GM21447 (cell line): ENCODE results near the gene SUGT1.
A peak's percentile ranks its signal among the peaks of the same experiment; 100 is the strongest.
"Not testable (repeated sequence)": the region's sequence is repeated elsewhere in the genome, so short reads cannot be mapped to it uniquely, and the experiment has no call there.

ENCODE experiments used
- ATAC-seq: cut with Tn5 transposase; IDR thresholded peaks from one replicate; pipeline ENCODE4 v1.9.1; 2021; ENCODE audit not compliant: unreplicated experiment

The SUGT1 gene

DNA sequence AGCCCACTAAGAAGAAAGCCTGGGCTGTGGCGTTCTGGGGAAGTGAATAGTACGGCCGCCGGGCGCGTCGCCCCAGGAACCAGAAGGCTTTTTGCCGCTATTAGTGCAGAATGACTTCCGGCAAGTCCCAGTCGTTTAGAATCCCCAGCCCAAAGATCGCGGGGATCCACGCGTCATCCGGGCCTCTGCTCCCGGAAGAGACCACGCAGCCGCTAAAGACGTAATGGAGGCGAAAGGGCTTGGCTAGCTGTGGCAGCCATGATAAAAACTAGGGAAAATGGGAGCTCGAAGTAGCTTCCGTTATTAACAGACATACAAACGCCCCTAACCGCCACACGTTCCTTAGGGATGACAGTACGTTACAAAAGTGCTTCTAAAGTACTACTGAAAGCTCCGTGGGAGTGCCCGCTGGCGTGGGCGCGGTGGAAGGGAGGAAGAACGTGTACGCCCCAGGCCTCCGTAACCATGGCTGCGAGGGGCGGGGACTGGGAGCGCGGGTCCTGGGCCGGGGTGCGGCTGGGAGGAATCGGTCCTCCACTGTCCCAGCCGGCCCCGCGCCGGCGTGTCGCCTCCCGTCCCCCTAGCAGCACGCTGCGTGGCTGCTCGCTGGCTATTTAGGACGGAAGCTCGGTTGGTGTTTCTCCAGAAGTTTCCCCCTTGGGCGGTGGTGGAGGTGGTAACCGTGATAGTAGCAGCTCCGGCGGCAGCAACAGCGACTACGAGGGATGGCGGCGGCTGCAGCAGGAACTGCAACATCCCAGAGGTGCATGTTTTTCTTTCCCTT, at the start of gene SUGT1:
Gene SUGT1 (plus strand): TSS at position 641 of the 784 bp plus-strand sequence. CDS start 85 bp downstream, at position 726.
- peak; percentile 90 for ATAC-seq

DNA sequence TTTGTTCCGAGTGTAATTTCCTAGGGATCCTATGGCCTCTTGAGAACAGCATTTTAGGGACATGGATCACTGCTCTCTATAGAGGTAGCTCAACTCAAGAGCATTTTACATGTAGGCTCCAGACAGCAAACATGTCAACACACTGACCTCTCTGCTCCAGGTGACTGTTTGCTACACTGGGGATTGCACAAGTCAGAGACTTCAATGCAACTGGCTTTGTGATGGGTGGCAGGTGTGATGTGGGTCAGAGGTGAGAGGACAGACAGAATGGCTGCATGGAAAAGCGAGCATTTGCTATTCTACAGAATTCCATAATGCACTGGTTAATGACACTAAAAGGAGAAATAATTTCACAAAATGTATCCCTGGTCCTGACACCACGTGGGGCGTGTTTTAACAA, 49.3 kb upstream of the SUGT1 start:
- ATAC-seq: not testable (repeated sequence)

- not testable (repeated sequence) for ATAC-seq
Observed at GRCh38 chr13:52606126-52606525, 46.5 kb upstream of the SUGT1 start.

GRCh38 chr13:52606795-52607194, 45.8 kb upstream of the SUGT1 start:
- ATAC-seq: not testable (repeated sequence)

DNA sequence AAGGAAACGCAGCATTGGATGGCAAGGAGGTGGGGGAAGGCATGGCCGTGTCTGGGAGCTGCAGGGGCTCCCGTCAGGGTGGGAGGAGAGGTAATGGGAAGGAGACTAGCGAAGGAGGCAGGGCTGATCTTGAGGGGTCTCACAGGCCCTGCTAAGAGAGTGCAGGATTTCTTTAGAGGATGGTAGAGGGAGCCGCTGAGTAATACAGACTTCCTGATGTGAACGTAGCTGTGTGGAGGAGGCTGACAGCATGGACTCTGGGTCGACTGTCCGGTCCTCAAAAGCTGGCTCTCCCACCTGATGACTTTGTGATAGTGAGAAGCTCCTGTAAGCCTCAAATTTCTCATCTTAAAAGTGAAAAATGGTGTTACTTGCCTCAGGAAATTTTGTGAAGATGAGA, 44.5 kb upstream of the SUGT1 start:
- not testable (repeated sequence) for ATAC-seq

GRCh38 chr13:52609013-52609606, 43.5 kb upstream of the SUGT1 start:
- ATAC-seq: peak; percentile 73

DNA sequence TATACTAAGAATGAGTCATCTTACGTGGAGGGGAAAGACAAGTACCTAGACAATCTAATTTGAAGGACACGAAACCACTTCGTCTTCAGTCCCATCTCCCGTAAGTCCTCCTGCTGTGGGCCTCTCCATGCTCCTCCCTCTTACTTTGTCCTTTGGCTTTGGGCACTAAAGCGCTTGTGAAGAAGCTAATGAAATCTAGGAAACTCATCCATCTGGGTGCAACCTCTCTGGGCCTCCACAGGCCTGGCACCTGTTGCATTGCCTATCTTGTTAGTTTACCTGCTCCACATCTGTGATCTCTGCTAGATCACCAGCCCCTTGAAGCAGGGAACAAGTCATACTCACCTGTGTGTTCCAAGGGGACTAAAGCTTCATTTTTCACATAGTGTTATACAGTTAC, 42.5 kb upstream of the SUGT1 start:
- not testable (repeated sequence) for ATAC-seq

DNA sequence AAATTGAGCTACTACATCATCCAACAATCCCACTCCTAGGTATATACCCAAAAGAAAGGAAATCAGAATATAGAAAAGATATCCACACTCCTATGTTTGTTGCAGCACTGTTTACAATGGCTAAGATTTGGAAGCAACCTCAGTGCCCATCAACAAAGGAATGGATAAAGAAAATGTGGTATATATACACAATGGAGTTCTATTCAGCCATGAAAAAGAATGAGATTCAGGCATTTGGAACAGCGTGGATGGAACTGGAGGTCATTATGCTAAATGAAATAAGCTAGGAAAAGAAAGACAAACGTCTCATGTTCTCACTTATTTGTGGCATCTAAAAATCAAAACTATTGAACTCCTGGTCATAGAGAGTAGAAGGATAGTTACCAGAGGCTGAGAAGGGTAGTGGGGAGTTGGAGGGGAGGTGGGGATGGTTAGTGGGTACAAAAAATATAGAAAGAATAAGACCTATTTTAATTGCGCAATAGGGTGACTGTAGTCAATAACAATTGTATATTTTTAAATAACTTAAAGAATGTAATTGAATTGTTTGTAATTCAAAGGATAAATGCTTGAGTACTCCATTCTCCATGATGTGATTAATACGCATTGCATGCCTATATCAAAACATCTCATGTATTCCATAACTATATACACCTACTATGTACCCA, 37.4 kb upstream of the SUGT1 start:
- no peak for ATAC-seq

GRCh38 chr13:52615812-52616211, 36.8 kb upstream of the SUGT1 start:
- ATAC-seq: no peak

DNA sequence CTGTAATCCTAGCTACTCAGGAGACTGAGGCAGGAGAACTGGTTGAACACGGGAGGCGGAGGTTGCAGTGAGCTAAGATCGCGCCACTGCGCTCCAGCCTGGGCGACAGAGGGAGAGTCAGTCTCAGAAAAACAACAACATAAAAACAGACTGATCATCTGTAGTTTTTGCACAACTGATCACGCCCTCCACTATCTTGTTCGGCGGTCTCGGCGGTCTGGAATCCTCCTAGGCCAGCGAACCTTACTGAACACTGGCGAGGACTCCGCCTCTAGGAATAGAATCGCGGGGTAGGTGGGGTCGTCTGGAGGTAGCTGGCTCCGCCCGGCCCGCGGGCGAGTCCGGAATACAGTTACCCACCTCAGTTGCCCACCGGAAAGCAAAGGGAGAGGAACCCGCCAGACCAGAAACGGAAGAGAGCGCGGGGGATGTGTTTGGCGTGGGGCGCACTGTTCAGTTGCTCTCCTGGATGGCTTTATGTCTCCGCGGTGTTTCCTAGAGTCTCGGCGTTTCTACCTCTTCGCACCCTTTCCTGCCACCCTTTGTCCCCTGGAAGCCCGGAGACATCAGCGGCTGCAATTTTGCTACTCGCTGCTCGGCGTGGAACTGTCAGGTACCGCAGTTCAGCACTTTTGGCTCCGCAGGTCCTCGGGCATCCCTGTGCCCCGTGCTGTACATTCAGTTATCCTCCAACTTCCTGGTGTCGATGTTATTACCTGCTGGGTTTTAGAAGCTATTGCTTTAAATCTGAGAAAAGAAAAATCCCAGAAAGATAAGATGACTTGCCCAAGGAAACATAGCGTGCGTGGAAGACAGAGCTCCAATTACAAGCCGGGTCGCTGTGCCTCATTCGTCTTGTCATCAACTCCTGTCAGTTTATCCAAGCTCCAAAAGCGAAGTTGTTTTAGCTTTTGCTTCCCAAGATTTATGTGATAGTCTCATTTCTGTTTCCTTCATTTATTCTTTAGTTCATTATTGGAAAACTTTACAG, 35.3 kb upstream of the SUGT1 start:
- ATAC-seq: peak; percentile 96

- ATAC-seq: peak; percentile 74
Observed at GRCh38 chr13:52631083-52631690, 21.4 kb upstream of the SUGT1 start.

- no peak for ATAC-seq
Observed at GRCh38 chr13:52638666-52639328, 13.8 kb upstream of the SUGT1 start.

- ATAC-seq: no peak
Observed at GRCh38 chr13:52642131-52642530, 10.5 kb upstream of the SUGT1 start, which contains the start of gene HNRNPA1L2. Gene HNRNPA1L2, plus strand, starts transcription at chr13:52642431. Its CDS starts 62 bp downstream, at chr13:52642493.

DNA sequence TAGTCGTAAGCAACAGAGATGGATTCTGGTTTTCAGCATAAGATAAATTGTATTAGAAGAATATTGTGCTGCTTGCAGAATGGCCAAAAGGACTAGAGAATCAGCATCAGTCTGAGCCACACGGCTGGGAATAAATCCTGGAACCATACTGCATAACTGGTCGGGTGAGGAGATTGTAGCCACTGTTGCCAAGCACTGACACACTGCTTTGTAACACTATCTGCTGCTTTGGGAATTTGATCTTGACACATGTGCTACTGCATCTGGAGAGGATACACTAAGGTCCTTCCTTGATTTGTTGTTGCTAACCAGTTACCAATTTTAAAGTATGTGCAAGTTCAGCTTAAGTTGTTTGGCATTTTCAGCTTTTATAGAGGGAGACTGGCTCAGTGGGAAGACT, 8.5 kb upstream of the SUGT1 start:
- no peak for ATAC-seq

DNA sequence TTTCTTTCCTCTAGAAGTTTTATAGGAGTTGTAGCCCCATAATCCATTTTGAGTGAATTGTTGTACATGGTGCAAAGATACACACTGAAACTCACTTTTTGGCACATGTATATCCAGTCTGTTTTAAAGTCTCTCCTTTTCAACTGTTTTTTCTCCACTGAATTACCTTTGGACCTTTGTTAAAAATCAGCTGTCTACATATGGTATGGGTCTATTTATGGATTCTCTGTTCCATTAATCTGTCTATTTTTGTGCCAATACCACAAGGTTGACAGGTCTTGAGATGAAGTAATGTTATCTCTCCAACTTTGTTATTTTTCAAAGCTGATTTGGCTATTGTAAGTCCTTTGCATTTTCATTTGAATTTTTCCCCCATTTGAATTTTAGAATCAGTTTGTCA, 5.7 kb upstream of the SUGT1 start:
- no peak for ATAC-seq

- ATAC-seq: no peak
Observed at GRCh38 chr13:52650731-52651130, 1.9 kb upstream of the SUGT1 start.

GRCh38 chr13:52651897-52652195, 790 bp upstream of the SUGT1 start:
- ATAC-seq: peak; percentile 11

GRCh38 chr13:52652980-52653303, 306 bp downstream of the SUGT1 start:
- ATAC-seq: peak; percentile 38

DNA sequence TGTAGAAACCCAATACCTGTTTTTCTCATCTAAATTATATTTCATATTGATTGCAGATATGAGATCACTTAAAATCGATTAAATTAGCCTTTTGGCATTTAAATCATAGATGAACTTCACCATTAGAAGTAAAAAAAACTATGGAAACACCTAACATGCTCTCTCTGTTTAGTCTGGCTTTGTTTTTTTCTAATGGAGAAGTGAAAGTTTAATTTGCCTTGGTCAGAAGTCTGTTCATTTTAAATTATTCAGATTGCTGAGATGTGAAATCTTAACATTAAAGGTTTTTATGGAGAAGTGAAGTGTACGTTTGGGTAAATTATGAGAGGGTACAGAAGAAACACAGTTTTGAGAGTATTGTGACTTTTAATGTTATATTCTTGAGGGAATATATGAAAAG, 6.7 kb downstream of the SUGT1 start:
- no peak for ATAC-seq

GRCh38 chr13:52664272-52664671, 11.6 kb downstream of the SUGT1 start:
- no peak for ATAC-seq
